Hindlimb muscle (tissue), 1 donor: Measurements from ENCODE around the gene SLC22A13. TPM values are rescaled to one million over a fixed set of nuclear protein-coding genes. Genes with fewer than 3 reads are reported as not detected.

ENCODE experiments used
- polyA plus RNA-seq: library from polyadenylated mRNA; unstranded; fragments of 120-200 nt; gene quantifications from one replicate; pipeline ENCODE4 v1.2.1, GENCODE V29; 2013; ENCODE audit not compliant: insufficient read length

SLC22A13 gene
- polyA plus RNA-seq, 1 donor: 0.18 TPM

Other genes with a start within 250 kb of the SLC22A13 start
- 14.9 TPM for gene PLCD1, start 236.2 kb upstream of the SLC22A13 start, polyA plus RNA-seq
- gene DLEC1, start 226.6 kb upstream of the SLC22A13 start, polyA plus RNA-seq: 0.28 TPM
- gene ACAA1, start 128.7 kb upstream of the SLC22A13 start, polyA plus RNA-seq: 34.6 TPM
- gene MYD88, start 127.2 kb upstream of the SLC22A13 start, polyA plus RNA-seq: 18.2 TPM
- gene OXSR1, start 100.3 kb upstream of the SLC22A13 start, polyA plus RNA-seq: 33.6 TPM
- 0.23 TPM for gene SLC22A14, start 16.5 kb downstream of the SLC22A13 start, polyA plus RNA-seq
- 3.9 TPM for gene XYLB, start 81.0 kb downstream of the SLC22A13 start, polyA plus RNA-seq
- gene ACVR2B, start 188.1 kb downstream of the SLC22A13 start, polyA plus RNA-seq: 15.8 TPM
- gene EXOG, start 230.5 kb downstream of the SLC22A13 start, polyA plus RNA-seq: 17.4 TPM